ENCODE results near the gene ADGRA3.

The ADGRA3 gene

DNA sequence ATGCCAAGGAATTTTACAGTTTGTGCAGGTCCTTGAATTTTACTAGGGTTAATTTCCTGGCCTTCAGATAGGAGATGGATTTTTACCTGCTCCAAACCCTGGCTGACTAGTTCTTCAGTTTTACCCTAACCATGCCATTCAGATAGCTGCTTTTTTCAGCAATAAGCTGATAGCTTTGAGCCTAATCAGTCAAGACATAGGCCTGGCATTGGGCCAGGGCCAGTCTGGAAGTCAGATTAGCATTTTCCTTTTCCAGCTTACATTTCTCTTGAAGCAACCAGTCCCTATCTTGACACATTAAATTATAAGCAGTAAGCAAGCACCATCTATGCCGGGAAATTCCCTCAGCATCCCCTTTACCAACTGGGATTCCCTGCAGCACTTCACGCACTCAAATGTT lies 177.1 kb downstream of the ADGRA3 start:
- DNase-seq (ENCODE audit: low read depth) = no peak
- H3K4me3 ChIP-seq (ENCODE audit: low read length) = no peak overlapping the region
- TF ChIP-seq, protein P1, sequence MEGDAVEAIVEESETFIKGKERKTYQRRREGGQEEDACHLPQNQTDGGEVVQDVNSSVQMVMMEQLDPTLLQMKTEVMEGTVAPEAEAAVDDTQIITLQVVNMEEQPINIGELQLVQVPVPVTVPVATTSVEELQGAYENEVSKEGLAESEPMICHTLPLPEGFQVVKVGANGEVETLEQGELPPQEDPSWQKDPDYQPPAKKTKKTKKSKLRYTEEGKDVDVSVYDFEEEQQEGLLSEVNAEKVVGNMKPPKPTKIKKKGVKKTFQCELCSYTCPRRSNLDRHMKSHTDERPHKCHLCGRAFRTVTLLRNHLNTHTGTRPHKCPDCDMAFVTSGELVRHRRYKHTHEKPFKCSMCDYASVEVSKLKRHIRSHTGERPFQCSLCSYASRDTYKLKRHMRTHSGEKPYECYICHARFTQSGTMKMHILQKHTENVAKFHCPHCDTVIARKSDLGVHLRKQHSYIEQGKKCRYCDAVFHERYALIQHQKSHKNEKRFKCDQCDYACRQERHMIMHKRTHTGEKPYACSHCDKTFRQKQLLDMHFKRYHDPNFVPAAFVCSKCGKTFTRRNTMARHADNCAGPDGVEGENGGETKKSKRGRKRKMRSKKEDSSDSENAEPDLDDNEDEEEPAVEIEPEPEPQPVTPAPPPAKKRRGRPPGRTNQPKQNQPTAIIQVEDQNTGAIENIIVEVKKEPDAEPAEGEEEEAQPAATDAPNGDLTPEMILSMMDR (IDR thresholded peaks at IDR 0.05; ENCODE audit: insufficient read depth, low read depth, low read length, missing control alignments) = no peak
